NCI-H146 treated with DMSO at 0.1 percent for 48 hours (cell line): ENCODE data around the gene RITA1.
"Not testable (repeated sequence)": the region's sequence is repeated elsewhere in the genome, so short reads cannot be mapped to it uniquely, and the experiment has no call there.

Experiments
- DNase-seq: peaks from one replicate; lab custom pipeline; 2025; ENCODE audit not compliant: unreplicated experiment; lab: John Stamatoyannopoulos, UW

Gene RITA1

DNA sequence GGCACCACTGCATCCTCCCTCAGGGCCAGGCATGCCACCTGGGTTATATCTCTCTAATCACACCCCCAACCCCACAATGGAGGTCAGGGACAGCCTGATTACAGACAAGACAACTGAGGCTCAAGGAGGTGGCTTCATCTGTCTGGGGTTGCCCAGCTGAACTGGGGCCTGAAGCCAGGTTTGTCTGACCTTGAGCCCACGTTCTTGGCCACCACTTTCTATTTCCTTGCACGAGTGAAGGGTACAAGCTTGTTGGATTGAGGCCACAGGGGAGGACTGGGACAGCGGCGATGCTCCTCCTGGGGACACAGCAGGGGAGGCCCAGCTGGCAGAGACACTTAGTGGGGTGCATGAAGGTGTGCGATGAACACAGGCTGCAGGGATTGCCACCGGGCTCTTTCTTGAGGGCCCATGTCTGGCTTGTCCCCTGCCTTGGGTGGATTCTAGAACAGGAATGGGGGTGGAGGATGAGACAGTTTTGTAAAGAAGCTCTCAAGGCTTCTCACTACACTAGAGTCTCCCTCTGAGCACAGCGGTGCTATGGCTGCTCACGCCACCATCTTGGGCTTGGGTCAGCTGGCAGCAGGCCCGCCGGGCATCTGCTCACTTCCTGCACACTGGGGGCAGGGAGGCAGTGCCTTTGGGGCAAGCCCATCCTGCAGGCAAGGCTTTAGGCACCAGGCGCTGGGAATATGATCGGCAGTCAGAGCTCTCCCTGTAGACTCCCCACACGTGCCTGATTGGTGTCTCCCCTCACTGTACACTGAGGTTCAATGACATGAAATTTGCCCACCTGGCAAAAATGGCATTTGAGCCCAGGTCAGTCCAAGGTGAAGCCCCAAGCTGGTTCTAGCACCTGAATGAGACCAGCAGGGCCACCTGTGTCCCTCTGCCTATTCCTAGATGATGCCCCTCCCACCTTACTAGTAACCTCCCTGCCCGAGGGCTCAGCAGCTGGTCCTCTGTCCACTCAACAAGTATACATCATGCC, 16.0 kb downstream of the RITA1 start:
- DNase-seq, result no peak

DNA sequence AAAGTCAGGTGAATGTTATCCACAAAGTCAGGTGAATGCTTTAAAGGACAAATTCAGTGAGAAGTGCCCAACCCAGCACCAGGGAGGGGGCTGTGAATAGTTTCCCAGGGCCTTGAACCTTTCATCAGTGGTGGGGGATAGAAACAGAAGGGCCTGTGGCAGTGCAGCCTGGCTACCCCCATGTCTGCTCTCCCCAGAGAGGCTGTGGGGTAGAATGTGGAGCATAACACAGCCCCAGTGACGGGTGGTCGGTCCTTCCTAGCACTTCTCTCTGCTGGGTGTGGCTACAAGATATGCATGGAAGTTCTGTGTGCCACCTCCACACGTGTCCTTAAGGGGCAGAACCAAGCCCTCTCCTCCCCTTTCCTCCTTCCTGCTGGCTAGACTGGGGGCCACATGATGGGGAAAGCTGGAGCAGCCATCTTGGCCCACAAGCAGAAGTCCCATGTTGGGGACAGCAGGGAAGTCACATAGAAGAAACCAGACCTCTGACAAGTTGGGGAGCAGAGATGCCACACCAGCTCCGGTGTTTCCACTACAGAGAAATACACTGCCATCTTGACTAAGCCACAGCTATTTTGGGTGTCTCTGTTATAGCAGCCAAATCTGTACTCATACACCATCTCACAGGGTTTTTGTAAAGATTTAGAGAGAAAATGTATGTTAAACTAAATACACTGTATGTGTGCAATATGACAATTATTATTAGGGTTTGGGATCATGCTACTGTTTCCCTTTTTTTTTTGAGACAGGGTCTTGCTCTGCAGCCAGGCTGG, 17.0 kb downstream of the RITA1 start:
- DNase-seq, result no peak

DNA sequence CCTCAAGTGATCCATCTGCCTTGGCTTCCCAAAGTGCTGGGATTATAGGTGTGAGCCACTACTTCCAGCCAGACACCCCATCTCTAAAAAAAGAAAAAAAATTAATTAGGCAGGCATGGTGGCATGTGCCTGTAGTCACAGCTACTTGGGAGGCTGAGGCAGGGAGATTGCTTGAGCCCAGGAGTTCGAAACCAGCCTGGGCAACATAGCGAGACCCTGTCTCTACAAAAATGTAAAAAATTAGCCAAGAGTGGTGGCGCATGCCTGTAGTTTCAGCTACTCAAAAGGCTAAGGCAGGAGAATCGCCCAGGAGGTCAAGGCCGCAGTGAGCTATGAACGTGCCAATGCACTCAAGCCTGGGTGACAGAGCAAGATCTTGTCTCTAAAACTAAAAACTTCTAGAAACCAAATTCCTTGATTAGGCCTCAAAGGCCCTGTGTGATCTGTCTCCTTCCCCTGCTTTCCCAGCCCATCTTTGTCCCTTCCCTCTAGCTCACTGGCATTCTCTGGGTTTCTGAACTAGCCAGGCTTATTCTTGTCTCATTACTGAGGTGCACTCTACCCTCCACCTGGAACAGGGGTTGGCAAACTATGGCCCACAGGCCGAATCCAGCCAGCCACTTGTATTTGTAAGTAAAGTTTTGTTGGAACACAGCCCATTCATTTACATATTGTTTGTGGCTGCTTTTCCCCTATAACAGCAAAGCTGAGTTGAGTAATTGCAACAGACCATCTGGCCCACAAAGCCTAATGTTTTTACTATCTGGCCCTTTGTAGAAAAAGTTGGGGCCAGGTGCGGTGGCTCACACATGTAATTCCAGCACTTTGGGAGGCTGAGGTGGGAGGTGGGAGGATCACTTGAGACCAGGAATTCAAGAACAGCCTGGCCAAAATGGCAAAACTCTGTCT, 18.6 kb downstream of the RITA1 start:
- no peak for DNase-seq

DNA sequence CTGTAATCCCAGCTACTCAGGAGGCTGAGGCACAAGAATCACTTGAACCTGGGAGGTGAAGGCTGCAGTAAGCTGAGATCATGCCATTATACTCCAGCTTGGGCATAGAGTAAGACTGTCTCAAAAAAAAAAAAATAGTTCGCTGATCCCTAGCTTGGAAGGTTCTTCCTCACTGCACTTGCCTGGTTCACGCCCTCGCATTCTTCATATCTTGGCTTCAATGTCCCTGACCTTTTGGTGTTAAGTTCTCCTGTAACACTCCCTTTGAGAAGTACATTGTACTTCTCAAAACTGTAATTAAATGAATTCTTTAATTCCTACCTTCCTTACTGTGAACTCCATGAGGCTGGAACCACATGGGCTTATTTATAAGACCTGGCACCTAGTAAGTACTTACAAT, 19.3 kb downstream of the RITA1 start:
- DNase-seq, result no peak

DNA sequence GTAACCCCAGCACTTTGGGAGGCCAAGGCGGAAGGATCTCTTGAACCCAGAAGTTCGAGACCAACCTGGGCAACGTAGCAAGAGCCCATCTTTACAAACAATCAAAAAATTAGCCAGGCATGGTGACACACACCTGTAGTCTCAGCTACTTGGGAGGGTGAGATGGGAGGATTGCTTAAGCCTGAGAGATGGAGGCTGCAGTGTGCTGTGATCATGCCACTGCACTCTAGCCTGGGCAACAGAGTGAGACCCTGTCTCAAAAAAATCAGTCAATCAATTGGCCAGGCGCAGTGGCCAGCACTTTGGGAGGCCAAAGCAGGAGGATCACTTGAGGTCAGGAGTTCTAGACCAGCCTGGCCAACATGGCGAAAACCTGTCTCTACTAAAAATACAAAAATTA, 21.3 kb downstream of the RITA1 start:
- DNase-seq, result not testable (repeated sequence)

DNA sequence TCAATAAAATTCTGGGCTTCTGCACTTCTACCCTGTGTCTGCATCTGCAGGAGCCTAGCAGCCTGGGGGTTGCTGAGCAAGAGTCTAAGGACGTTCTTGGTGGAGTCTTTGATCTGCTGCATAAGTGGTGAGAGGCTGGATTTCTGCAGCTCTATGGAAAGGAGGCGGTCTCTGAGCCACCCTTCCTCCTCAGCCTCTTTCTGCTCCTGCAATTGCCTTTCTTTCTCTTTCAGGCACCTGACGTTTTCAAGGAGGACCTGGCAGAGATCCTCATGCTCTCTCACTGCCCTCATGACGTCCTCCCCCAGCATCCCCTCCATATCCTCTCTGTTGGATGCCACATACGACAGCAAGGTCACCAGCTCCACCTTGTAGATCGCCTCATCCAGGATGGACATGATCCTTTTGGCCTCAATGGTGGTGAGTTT, 22.1 kb downstream of the RITA1 start:
- no peak for DNase-seq

DNA sequence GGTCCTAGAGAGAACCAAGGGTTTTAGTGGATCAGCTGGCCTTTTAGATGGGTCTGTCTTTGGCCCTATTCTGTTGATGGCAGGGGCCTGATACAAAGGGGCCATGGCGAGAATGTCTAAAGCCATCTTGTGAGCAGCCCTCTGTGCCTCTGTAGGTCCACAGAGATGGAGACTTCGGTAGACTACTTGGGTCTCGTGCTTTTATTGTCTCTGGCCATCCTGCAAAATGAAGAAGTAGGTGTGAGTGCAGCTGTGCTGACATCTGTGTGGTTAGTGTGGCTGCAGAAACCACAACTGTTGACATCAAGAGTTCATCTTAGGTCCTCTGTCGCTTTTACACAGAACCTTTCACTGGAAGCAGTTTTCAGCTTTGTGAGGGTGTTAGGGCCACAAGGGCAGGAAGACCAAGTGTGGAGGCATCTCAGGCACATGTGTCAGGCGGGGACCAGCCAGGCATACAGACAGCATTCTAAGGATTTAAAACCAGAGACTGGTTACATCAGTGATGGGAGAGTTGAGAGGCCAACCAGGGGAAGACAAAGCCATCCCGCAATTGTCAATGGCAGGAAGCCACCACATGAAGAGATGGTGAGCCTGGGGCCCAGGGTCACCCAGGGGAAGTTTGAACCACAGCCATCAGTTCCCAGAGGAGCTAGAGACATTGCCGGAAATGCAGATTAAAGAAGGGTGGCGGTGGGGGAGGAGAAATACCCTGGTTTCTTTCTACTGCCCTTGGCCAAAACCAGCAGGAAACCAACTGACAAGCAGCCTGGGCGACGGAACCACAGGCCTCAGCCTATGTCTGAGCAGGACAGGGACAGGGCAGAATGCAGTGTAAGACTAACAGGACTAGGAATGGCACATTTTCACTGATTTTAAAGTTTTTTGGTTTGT, 22.8 kb downstream of the RITA1 start:
- DNase-seq, result no peak

DNA sequence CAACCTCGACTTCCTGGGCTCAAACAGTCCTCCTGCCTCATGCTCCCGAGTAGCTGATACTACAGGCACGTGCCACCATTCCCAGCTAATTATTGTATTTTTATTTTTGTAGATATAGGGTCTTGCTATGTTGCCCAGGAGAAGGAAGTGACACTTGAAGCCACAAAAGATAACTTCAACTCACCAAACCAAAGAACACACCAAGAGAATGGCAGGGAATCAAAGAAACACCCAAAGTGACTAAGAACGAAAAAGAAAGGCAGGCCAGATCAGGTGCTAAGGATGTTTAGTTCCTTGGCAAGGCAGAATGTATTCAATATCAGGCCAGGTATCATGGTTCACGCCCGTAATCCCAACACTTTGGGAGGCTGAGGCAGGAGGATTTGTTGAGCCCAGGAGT, 25.6 kb downstream of the RITA1 start:
- DNase-seq, result no peak

DNA sequence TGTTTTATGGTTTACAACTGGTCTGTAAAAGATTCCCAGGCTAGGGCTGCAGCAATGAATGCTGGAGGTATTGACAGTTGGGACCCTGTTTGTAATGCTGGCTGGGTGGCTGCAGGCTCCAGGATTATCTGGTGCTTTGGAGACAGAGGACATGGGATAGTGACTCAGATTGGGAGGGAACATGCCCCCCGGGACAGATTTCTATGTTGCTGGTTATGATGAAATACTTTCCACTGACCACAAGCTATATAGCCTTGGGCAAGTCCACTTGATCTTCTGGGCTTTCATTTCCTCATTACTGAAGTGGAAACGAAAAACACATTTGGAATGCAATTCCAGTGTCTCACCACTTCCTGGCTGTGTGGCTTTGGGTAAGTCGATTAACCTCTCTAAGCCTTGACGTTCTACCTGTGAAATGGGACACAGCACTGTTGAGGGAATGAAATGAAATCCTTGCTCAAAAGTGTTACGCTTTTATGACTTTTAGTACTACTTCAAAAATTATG, 29.4 kb downstream of the RITA1 start:
- no peak for DNase-seq

DNA sequence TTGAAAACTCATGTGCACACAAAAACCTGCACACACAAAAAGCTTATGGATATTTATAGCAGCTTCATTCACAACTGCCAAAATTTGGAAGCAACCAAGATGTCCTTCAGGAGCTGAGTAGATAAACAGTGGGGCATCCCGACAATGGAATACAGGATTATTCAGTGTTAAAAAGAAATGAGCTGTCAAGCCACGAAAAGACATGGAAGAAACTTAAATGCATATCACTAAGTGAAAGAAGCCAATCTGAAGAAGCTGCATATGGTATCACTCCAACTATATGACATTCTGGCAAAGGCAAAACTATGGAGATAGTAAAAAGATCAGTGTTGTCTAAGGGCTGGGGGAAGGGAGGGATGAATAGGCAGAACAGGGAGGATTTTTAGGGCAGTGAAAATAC, 30.5 kb downstream of the RITA1 start:
- no peak for DNase-seq

DNA sequence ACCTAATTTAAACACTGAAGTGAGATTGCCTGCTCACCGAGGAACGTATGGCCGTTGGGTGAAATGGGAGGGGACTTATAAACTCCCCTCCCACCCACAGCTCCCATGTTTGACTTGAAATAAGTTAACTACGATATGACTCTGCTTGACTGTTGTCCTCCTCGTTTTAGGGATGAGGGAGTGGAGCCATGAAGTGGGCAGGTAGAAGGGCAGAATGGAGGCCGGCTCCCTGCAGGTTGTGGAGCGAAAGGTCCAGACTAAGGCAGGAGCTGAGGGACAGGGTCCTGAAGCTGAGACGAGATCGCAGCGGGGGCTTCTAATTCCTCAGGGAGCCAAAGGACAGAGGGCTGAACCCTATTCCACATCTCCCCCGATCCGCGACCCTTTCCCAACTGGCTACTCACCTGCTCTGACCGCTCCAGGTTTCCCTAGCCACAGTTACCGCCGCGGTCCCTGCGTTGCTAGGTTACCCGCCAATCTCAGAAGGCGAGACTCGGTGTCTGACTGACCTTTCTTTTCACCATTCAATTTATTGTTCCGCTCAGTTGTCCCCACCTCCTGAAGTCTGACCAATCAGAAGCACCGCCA, 35.2 kb downstream of the RITA1 start:
- no peak for DNase-seq

DNA sequence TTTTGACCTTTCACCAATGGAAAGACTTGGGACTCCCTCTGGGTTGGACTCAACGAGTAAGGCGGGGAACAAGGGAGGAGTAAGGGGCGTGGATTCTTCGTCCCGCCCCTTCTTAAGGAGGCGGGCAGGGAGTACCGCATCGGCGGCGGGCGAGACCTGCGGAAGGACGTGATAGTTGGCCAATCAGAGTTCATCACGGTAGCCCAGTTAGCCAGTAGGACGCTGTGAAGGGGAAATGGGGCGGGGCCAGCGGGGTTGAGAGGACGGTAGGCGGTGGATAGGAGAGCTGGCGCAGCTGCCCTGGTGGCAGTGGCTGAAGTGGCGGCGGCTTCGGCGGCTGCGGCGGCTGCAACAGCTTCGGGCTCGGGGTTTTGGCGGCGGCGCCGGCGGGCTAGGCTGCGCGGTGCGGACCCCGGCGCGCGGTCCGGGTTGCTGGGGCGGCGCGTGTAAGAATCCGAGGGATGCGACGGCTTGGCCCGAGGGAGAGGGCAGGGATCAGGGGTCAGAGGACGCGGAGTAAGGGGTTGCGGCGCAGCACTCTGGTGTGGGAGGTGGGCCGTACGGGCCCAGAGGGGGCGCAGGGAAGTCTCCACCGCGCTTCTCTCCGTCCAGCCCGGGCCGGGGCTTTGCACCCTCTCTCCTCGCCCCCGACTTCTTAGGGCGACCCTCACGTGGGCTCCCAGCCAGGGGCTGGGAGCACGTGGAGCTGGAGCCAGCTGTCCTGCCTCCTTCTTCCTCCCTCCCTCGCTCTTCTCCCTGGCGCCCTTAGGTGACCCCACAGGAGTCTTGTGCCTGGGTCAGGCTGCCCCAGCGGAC, 35.9 kb downstream of the RITA1 start, which contains the start of gene TPCN1:
Gene TPCN1, plus strand, starts transcription at position 284 of the 816 bp plus-strand sequence. CDS start 5,389 bp downstream, outside the sequence.
- DNase-seq, result peak; percentile 99

DNA sequence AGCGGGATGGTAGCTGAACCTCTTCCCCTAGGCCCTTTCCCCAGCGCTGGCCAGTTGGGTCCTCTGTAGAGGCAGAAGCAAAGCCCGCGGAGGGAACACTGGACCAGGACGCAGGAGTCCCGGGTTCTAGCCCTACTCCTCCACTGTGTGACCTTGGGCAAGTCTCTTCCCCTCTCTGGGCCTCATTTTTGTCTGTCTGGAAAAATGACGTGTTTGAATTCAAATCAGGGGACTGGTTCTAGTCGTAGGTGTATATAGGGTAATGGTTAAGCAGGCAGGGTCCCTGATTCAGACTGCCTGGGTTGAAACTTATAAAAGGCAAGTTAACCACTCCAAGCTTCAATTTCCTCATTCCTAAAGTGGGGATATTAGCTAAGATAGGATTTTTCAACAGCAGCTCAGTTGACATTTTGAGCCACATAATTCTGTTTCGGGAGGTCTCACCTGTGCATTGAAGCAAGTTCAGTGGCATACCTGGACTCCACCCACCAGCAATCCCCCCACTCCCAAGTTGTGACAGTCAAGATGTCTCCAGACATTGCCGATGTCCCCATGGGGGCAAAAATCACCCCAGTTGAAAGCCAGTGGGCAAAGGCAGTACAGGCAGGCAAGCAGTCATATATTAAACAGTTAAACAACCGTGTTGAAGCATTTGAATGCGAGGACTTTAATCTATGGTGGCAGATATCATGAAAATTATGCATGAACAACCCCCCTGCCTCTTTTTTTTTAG, 36.6 kb downstream of the RITA1 start:
- DNase-seq, result no peak

DNA sequence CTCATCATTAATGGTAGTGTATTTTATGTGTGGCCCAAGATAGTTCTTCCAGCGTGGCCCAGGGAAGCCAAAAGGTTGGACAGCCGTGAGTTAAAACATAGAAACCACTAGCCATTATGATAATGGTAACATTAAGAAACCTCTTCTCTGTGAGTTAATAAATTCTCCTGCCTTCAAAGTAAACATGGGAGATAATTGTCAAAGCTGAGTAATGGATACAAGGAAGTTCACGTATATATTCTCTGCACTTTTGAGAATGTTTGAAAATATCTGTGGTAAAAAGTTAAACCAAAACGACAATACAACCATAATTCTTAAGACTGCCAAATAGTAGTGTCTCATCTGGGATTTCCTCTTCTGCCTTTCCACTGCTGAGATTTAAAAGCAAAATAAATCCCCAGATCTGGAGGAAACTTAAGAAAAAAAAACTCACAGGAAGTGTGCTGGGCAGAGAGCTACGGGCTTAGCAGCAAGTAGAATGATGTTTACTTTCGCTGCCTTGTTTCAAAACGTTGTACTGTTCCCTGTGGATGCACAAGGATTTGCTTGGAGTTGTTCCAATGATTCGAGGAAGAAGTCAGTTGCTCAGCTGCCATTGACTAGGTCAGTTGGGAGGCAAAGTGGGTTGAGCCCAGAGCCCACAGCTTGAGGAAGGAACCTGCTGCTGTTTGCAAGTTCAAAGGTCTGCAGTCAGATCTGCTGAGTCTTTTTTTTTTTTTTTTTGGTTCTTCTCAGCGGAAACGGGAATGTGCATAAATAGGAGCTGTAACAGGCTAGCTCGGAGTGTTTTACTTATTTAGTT, 37.4 kb downstream of the RITA1 start:
- DNase-seq, result peak; percentile 32

DNA sequence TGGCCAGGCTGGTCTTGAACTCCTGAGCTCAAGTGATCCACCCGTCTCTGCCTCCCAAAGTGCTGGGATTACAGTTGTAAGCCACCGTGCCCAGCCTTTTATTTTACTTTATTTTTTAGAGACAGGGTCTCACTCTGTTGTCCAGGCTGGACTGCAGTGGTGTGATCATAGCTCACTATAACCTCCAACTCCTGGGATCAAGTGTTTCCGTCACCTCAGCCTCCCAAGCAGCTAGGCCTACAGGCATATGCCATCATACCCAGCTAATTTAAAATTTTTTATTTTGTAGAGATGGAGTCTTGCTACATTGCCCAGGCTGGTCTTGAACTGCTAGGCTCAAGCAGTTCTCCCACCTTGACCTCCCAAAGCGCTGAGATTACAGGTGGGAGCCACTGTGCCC, 39.4 kb downstream of the RITA1 start:
- no peak for DNase-seq

DNA sequence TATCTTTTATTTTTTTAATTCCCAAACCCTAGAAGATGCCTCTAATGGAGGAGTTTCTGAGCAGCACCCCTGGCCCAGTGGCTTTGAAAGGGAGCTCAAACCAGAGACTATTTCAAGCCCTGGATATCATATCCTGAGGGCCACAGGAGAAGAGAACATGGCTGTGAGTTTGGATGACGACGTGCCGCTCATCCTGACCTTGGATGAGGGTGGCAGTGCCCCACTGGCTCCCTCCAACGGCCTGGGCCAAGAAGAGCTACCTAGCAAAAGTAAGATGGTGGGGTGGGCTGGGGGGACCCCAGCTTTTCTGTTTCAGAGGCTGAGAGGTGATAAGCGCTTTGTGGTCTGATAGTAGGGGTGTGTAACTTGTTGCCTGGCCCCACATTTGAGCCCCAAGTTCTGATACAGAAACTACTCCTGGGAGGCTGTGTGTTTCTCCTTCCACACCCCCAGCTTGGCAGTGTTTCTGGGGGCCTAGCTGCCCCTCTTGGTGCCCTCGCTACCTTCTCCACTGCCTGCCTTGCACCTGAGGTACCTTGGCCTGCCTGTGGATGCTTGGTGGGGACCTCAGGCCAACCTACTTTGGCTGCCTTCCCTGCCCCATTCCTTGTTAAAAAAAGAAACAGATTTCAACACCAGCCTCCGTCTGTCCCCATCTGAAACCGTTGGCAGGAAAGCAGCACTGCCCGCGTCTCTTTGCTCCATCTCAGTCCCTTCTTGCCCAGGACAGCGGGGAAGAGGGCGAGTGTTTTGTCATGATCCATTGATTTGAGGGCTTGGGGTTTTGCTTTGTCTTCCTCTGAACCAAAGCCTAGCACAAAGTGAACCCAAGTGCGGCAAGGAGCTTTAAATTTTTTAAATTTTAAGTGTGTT, 41.4 kb downstream of the RITA1 start:
- DNase-seq, result no peak
